H1 (cell line): Measurements from ENCODE around the gene IQCE. TPM values are rescaled to one million over a fixed set of nuclear protein-coding genes. Genes with fewer than 3 reads are reported as not detected.

Experiments used
- GTF2F1 ChIP-seq: IDR thresholded peaks from 2 replicates; pipeline ENCODE4 v1.6.1; 2012; ENCODE audit warnings: low read depth, low read length, improper control_type of control experiment, borderline replicate concordance
- polyA plus RNA-seq, 7 experiments: library from polyadenylated mRNA; depleted of rRNA in 3 of 7; stranded (reverse) in 5 of 7; unstranded in 2 of 7; fragments of >200 nt in 5 of 7; fragments of 200-250 nt in 2 of 7; gene quantifications; 1 replicate in 5 of 7; 2 replicates in 1 of 7; 4 replicates in 1 of 7; pipeline versions ENCODE4 v1.2.1 to v1.2.3, GENCODE V29; 2011 to 2013; ENCODE audit warnings: missing spikeins in 2 of 7, mixed read lengths in 2 of 7
- total RNA-seq: library from RNA; stranded (reverse); fragmentation: NEBNext Ultra II Directional; extraction: Animal tissue kit (Norgen Biotek cat#: 25700); gene quantifications from 2 replicates; pipeline ENCODE4 v1.2.1, GENCODE V29; 2021

The IQCE gene
- total and polyA plus RNA-seq, 2 of the 8 experiments (the other 6 are each of a cell fraction or from before 2014, with no cell fraction given), result 2.2 to 4.9 TPM

DNA sequence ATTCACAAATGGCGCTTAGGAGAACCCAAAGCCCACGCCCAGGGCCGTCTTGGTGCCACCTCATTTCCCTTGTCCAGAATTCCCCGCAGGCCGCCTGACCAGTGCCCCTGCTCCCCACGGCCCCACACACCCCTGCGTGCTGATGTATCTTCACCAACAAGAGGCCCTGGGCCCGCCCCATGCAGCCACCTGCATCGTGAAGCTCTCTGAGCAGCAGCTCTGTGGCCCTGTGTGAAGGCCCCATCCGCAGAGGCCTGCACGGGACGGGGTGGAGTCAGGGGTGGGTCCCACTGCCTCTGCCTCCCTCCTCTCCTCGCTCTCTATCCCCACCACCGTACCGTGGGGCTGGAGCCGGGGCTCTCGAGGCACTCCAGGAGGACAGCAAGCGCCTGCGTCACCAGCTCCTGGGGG is 18.1 kb upstream of the IQCE start (continued):
- no peak for TF ChIP-seq GTF2F1
